BLaER1 (cell line): ENCODE results near the gene C4orf46.
A peak's percentile ranks its signal among the peaks of the same experiment; 100 is the strongest.
"Not testable (repeated sequence)": the region's sequence is repeated elsewhere in the genome, so short reads cannot be mapped to it uniquely, and the experiment has no call there.

ENCODE experiments used
- H3K27ac ChIP-seq: shearing (Covaris generic); formaldehyde crosslinking; 2 replicates; pipeline ENCODE4 v1.8.1; 2022
- H3K27me3 ChIP-seq: shearing (Covaris generic); formaldehyde crosslinking; 2 replicates; pipeline ENCODE4 v1.8.1; 2022
- H3K36me3 ChIP-seq: shearing (Covaris generic); formaldehyde crosslinking; 2 replicates; pipeline ENCODE4 v1.8.1; 2022
- H3K4me1 ChIP-seq: shearing (Covaris generic); formaldehyde crosslinking; 2 replicates; pipeline ENCODE4 v1.8.1; 2022
- H3K4me2 ChIP-seq: shearing (Covaris generic); formaldehyde crosslinking; 2 replicates; pipeline ENCODE4 v1.8.1; 2022
- H3K4me3 ChIP-seq: shearing (Covaris generic); formaldehyde crosslinking; 2 replicates; pipeline ENCODE4 v1.8.1; 2022
- H3K9ac ChIP-seq: shearing (Covaris generic); formaldehyde crosslinking; 2 replicates; pipeline ENCODE4 v1.8.1; 2022
- H3K9me3 ChIP-seq: shearing (Covaris generic); formaldehyde crosslinking; 2 replicates; pipeline ENCODE4 v1.8.1; 2022
- H4K20me1 ChIP-seq: shearing (Covaris generic); formaldehyde crosslinking; 2 replicates; pipeline ENCODE4 v1.8.1; 2022
- Cebpa-rat ChIP-seq: shearing (Covaris generic); IDR thresholded peaks from 2 replicates; pipeline ENCODE4 v1.8.1; 2022

Gene C4orf46

DNA sequence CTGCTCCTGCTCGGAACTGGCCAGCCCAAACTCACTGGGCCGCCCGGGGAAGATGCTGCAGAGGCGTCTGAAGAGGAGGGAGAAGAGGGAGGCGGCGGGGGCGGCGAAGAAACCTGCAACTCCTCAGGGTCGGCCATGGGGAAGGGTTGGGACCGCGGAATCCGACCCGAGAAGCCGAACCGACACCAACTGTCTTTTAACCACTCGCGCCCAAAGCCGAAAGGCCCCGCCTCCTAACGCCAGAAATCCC is at the start of gene C4orf46:
TSS of gene C4orf46 (minus strand) at position 223 of the 250 bp plus-strand sequence. CDS start at position 137, 86 bp downstream.
- Histone ChIP-seq H3K4me3 (peak within 1 kb of the TSS; percentile 94), H3K27ac (peak within 1 kb of the TSS; percentile 93), H3K27me3 (no peaks in the 10 kb centered on the region), H4K20me1 (peaks cover 36% of the 10 kb centered on the region), H3K4me2 (peak within 1 kb of the TSS; percentile 87), H3K36me3 (peaks cover 15% of the 10 kb centered on the region), H3K9me3 (no peaks in the 10 kb centered on the region), H3K4me1 (peaks cover 31% of the 10 kb centered on the region), H3K9ac (peak within 1 kb of the TSS; percentile 94)
- no peak for TF ChIP-seq Cebpa-rat

GRCh38 chr4:158715802-158716201 is 44.1 kb upstream of the C4orf46 start:
- Histone ChIP-seq H3K36me3 (peaks cover 92% of the 10 kb centered on the region), H3K9me3 (no peaks in the 10 kb centered on the region), H3K27ac (no peak overlapping the region), H3K4me2 (no peak overlapping the region), H3K4me3 (no peak overlapping the region), H4K20me1 (no peaks in the 10 kb centered on the region), H3K27me3 (no peaks in the 10 kb centered on the region), H3K9ac (no peak overlapping the region), H3K4me1 (no peaks in the 10 kb centered on the region)
- no peak for TF ChIP-seq Cebpa-rat

- no peak for TF ChIP-seq Cebpa-rat
- peaks cover 95% of the 10 kb centered on the region for H3K36me3 ChIP-seq
- no peaks in the 10 kb centered on the region for H3K4me1 ChIP-seq
- H4K20me1 ChIP-seq: no peaks in the 10 kb centered on the region
- no peak overlapping the region for H3K4me2 ChIP-seq
- no peak overlapping the region for H3K9ac ChIP-seq
- H3K27ac ChIP-seq: no peak overlapping the region
- no peaks in the 10 kb centered on the region for H3K9me3 ChIP-seq
- no peak overlapping the region for H3K4me3 ChIP-seq
- no peaks in the 10 kb centered on the region for H3K27me3 ChIP-seq
These were observed 43.2 kb upstream of the C4orf46 start for GRCh38 chr4:158714937-158715336.

DNA sequence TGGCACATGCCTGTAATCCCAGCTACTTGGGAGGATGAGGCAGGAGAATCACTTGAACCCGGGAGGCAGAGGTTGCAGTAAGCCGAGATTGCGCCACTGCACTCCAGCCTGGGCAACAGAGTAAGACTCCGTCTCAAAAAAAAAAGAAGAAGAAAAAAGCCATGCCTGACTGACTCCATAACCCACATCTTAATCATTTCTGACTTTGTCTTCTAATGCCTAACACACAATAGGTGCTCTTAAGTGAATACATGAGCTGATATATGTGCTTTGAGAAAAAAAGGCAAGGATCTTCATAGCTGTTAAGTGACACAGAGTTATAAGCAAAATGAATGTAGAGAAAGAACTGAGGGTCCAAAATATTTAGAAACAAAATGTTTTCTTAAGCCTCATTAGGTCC is 40.9 kb upstream of the C4orf46 start:
- not testable (repeated sequence) for H3K27me3 ChIP-seq, H3K27ac ChIP-seq, H3K9me3 ChIP-seq, H4K20me1 ChIP-seq, H3K4me3 ChIP-seq, H3K4me2 ChIP-seq, H3K9ac ChIP-seq, H3K4me1 ChIP-seq
- peaks cover 95% of the 10 kb centered on the region for H3K36me3 ChIP-seq

DNA sequence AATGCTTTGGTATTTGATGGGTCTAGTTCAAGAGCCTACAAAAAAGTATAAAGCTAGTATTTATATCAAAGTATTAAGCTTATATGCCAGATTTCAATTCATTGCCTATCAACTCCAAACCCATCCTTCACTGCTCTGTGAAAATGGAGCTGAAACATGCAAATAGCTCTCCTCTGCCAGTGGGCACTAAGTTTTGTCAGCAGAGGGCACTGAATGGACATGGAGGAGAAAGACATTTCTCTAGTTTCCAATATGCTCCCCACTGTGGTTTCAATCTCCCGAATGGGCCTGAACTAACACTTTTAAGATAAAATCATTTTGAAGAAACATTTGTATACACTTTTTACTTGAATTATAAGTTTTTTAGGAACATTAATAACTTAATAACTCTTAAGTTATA is 39.1 kb upstream of the C4orf46 start:
- Histone ChIP-seq H3K36me3 (peaks cover 96% of the 10 kb centered on the region), H4K20me1 (no peaks in the 10 kb centered on the region), H3K4me3 (no peak overlapping the region), H3K4me1 (no peaks in the 10 kb centered on the region), H3K27ac (no peak overlapping the region), H3K27me3 (no peaks in the 10 kb centered on the region), H3K9ac (no peak overlapping the region), H3K4me2 (no peak overlapping the region), H3K9me3 (no peaks in the 10 kb centered on the region)
- TF ChIP-seq Cebpa-rat: no peak

GRCh38 chr4:158704274-158704673 is 32.6 kb upstream of the C4orf46 start:
- H4K20me1 ChIP-seq: no peaks in the 10 kb centered on the region
- no peaks in the 10 kb centered on the region for H3K4me1 ChIP-seq
- peaks cover 59% of the 10 kb centered on the region for H3K36me3 ChIP-seq
- no peak overlapping the region for H3K4me2 ChIP-seq
- no peak overlapping the region for H3K27ac ChIP-seq
- H3K9me3 ChIP-seq: no peaks in the 10 kb centered on the region
- no peak overlapping the region for H3K4me3 ChIP-seq
- no peak overlapping the region for H3K9ac ChIP-seq
- TF ChIP-seq Cebpa-rat: no peak
- no peaks in the 10 kb centered on the region for H3K27me3 ChIP-seq

- no peak overlapping the region for H3K4me2 ChIP-seq
- H3K9ac ChIP-seq: no peak overlapping the region
These were observed 17.1 kb upstream of the C4orf46 start for GRCh38 chr4:158688813-158689212.

DNA sequence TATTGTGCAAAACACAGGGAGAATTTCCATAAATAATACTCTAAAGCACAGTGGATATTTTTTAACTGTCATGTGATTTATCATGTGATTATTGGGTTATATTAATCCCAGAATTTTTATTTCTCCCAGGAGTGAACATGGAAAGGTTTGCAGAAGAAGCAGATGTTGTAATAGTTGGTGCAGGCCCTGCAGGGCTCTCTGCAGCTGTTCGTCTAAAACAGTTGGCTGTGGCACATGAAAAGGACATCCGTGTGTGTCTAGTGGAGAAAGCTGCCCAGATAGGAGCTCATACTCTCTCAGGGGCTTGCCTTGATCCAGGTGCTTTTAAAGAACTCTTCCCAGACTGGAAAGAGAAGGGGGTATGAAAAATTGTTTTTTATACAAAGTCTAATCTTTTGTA is 10.4 kb upstream of the C4orf46 start:
- H3K36me3 ChIP-seq: peaks cover 13% of the 10 kb centered on the region; the same call in 1 of the 2 replicates
- no peak overlapping the region for H3K4me2 ChIP-seq
- H4K20me1 ChIP-seq: no peaks in the 10 kb centered on the region
- H3K4me1 ChIP-seq: no peaks in the 10 kb centered on the region
- no peak overlapping the region for H3K4me3 ChIP-seq
- no peaks in the 10 kb centered on the region for H3K9me3 ChIP-seq
- no peak overlapping the region for H3K9ac ChIP-seq
- H3K27me3 ChIP-seq: no peaks in the 10 kb centered on the region
- no peak for TF ChIP-seq Cebpa-rat
- no peak overlapping the region for H3K27ac ChIP-seq

More at GRCh38 chr4:158688813-158689212, 17.1 kb upstream of the C4orf46 start:
- Histone ChIP-seq H3K9me3 (no peaks in the 10 kb centered on the region), H3K36me3 (peaks cover 13% of the 10 kb centered on the region), H3K27me3 (no peaks in the 10 kb centered on the region), H3K27ac (no peak overlapping the region), H4K20me1 (no peaks in the 10 kb centered on the region), H3K4me1 (no peaks in the 10 kb centered on the region), H3K4me3 (no peak overlapping the region)
- TF ChIP-seq Cebpa-rat: no peak

GRCh38 chr4:158681629-158682028 is 9.9 kb upstream of the C4orf46 start:
- Histone ChIP-seq H3K4me1 (no peaks in the 10 kb centered on the region), H4K20me1 (no peaks in the 10 kb centered on the region), H3K4me3 (no peak overlapping the region), H3K9me3 (no peaks in the 10 kb centered on the region), H3K36me3 (peaks cover 13% of the 10 kb centered on the region; the same call in 1 of the 2 replicates), H3K9ac (no peak overlapping the region), H3K27me3 (no peaks in the 10 kb centered on the region), H3K27ac (no peak overlapping the region), H3K4me2 (no peak overlapping the region)
- no peak for TF ChIP-seq Cebpa-rat

GRCh38 chr4:158678767-158679166 is 7.1 kb upstream of the C4orf46 start:
- Histone ChIP-seq H3K9me3 (no peaks in the 10 kb centered on the region), H3K27ac (no peak overlapping the region), H3K4me2 (no peak overlapping the region), H4K20me1 (no peaks in the 10 kb centered on the region), H3K27me3 (no peaks in the 10 kb centered on the region), H3K4me3 (no peak overlapping the region), H3K4me1 (0 out of 2 replicates have a peak, but pooled peaks cover under 1% of the 10 kb centered on the region), H3K9ac (no peak overlapping the region), H3K36me3 (peaks cover 9% of the 10 kb centered on the region; the same call in 1 of the 2 replicates)
- TF ChIP-seq Cebpa-rat: no peak

GRCh38 chr4:158676076-158676475 is 4.4 kb upstream of the C4orf46 start:
- Histone ChIP-seq H3K9me3 (no peaks in the 10 kb centered on the region), H3K27ac (no peak overlapping the region), H3K4me1 (peaks cover 13% of the 10 kb centered on the region), H3K27me3 (no peaks in the 10 kb centered on the region), H3K36me3 (0 out of 2 replicates have a peak, but pooled peaks cover 5% of the 10 kb centered on the region), H3K9ac (no peak overlapping the region), H4K20me1 (no peaks in the 10 kb centered on the region), H3K4me3 (no peak overlapping the region), H3K4me2 (no peak overlapping the region)
- no peak for TF ChIP-seq Cebpa-rat
